HCT116 (cell line): ENCODE results near the gene RAB33B. TPM values are rescaled to one million over a fixed set of nuclear protein-coding genes. Genes with fewer than 3 reads are reported as not detected.

Experiments used
- ATAC-seq: fragments of 200-7000 bp; cut with Tn5 transposase; 2 replicates; pipeline ENCODE4 v1.9.1; 2020; ENCODE audit warnings: mild to moderate bottlenecking, moderate library complexity
- BruUV-seq: library from RNA; stranded (reverse); fragments of 400-500 nt; replicated peaks from 2 replicates; lab custom pipeline; 2021; lab: Mats Ljungman, UMichigan
- CTCF ChIA-PET: fragments of 300-600 bp; sonication (Branson Sonifier 250); formaldehyde crosslinking; loops from one replicate; lab custom pipeline; 2021; ENCODE audit warnings: antibody characterized with exemption; lab: Charles Lee
- POLR2A ChIA-PET: fragments of 300-600, 350-600 bp; sonication (Branson Sonifier 250); formaldehyde crosslinking; loops from one replicate; lab custom pipeline; 2021; ENCODE audit warnings: antibody characterized with exemption; lab: Charles Lee
- RAD21 ChIA-PET, 2 experiments: fragments of 300-600 bp; sonication (Branson Sonifier 250); formaldehyde crosslinking; loops; one replicate each; lab custom pipeline; 2023; ENCODE audit warnings: low total read pairs in 2 of 2; ENCODE audit not compliant: uncharacterized antibody in 2 of 2, unreplicated experiment in 2 of 2, low non-redundant PET in 1 of 2; lab: Charles Lee
- DNase-seq: peaks from one replicate; pipeline ENCODE4 v3.0.0-alpha.2; 2010; ENCODE audit warnings: low read depth, low spot score
- H2AFZ ChIP-seq: fragments of 200-600 bp; shearing (Covaris generic), sonication (generic); 2 replicates; pipeline ENCODE4 v1.6.1; 2017; ENCODE audit warnings: low read depth, mixed run types, mixed read lengths, antibody characterized with exemption, low read length; ENCODE audit not compliant: poor library complexity, severe bottlenecking
- H3K27ac ChIP-seq: 2 replicates; pipeline ENCODE4 v1.5.1; 2012; ENCODE audit warnings: low read depth, low read length
- H3K27me3 ChIP-seq: fragments of 200-600 bp; sonication (generic); 2 replicates; pipeline ENCODE4 v1.6.1; 2016; ENCODE audit warnings: mixed run types, low read length, mixed read lengths; ENCODE audit not compliant: insufficient read depth
- H3K36me3 ChIP-seq, 2 experiments: fragments of 200-500 bp in 1 of 2; fragments of 200-600 bp in 1 of 2; sonication (Bioruptor generic) in 1 of 2; sonication (generic) in 1 of 2; 2 replicates each; pipeline versions ENCODE4 v1.5.1 to v1.6.1; 2014 to 2016; ENCODE audit warnings: low read length in 2 of 2, inconsistent platforms in 1 of 2, mixed read lengths in 1 of 2, mixed run types in 1 of 2; ENCODE audit not compliant: insufficient read depth in 2 of 2, control insufficient read depth in 1 of 2
- H3K4me1 ChIP-seq, 2 experiments: fragments of 200-600 bp in 1 of 2; sonication (generic) in 1 of 2; 2 replicates each; pipeline versions ENCODE4 v1.5.1 to v1.6.1; 2012 to 2017; ENCODE audit warnings: low read length in 2 of 2, inconsistent platforms in 1 of 2, mild to moderate bottlenecking in 1 of 2, mixed read lengths in 1 of 2, mixed run types in 1 of 2, moderate library complexity in 1 of 2; ENCODE audit not compliant: insufficient read depth in 2 of 2, control insufficient read depth in 1 of 2
- H3K4me2 ChIP-seq: fragments of 200-600 bp; sonication (generic); 2 replicates; pipeline ENCODE4 v1.6.1; 2017; ENCODE audit warnings: mixed run types, low read length, mixed read lengths
- H3K4me3 ChIP-seq, 2 experiments: fragments of 200-600 bp in 1 of 2; sonication (generic) in 1 of 2; replicated peaks in 1 of 2; 2 replicates each; pipeline ENCODE4 v1.5.1; 2011 to 2016; ENCODE audit warnings: low read length in 2 of 2, control low read depth in 1 of 2, low read depth in 1 of 2, mild to moderate bottlenecking in 1 of 2, mixed read lengths in 1 of 2, mixed run types in 1 of 2
- H3K79me2 ChIP-seq: fragments of 200-600 bp; sonication (generic); 2 replicates; pipeline ENCODE4 v1.6.1; 2017; ENCODE audit warnings: mild to moderate bottlenecking, mixed run types, low read length, moderate library complexity, mixed read lengths; ENCODE audit not compliant: insufficient read depth
- H3K9ac ChIP-seq: fragments of 200-600 bp; sonication (generic); 2 replicates; pipeline ENCODE4 v1.6.1; 2016; ENCODE audit warnings: low read length, mixed read lengths
- H3K9me2 ChIP-seq: fragments of 200-600 bp; sonication (generic), shearing (Covaris generic); 2 replicates; pipeline ENCODE4 v1.6.1; 2017; ENCODE audit warnings: mixed run types, mild to moderate bottlenecking, moderate library complexity; ENCODE audit not compliant: insufficient read depth
- H3K9me3 ChIP-seq, 2 experiments: fragments of 200-500 bp in 1 of 2; fragments of 200-600 bp in 1 of 2; sonication (Bioruptor generic) in 1 of 2; sonication (generic) in 1 of 2; 2 replicates each; pipeline ENCODE4 v1.6.1; 2014 to 2017; ENCODE audit warnings: low read length in 2 of 2, mixed read lengths in 2 of 2, inconsistent platforms in 1 of 2, low read depth in 1 of 2, mild to moderate bottlenecking in 1 of 2, mixed run types in 1 of 2, moderate library complexity in 1 of 2; ENCODE audit not compliant: control insufficient read depth in 1 of 2, insufficient read depth in 1 of 2
- H4K20me1 ChIP-seq: fragments of 200-600 bp; sonication (generic), shearing (Covaris generic); 2 replicates; pipeline ENCODE4 v1.6.1; 2017; ENCODE audit warnings: mixed run types, mild to moderate bottlenecking, moderate library complexity; ENCODE audit not compliant: insufficient read depth
- EGR1 ChIP-seq: IDR thresholded peaks from 2 replicates; pipeline ENCODE4 v1.6.1; 2012; ENCODE audit warnings: low read depth
- ELF1 ChIP-seq: IDR thresholded peaks from 2 replicates; pipeline ENCODE4 v1.6.1; 2012; ENCODE audit warnings: low read depth, borderline replicate concordance
- EZH2phosphoT487 ChIP-seq: fragments of 200-600 bp; IDR thresholded peaks from 2 replicates; pipeline ENCODE4 v1.6.1; 2018; ENCODE audit warnings: antibody characterized with exemption, borderline replicate concordance
- JUND ChIP-seq: IDR thresholded peaks from 2 replicates; pipeline ENCODE4 v1.6.1; 2012
- POLR2A ChIP-seq: IDR thresholded peaks from 2 replicates; pipeline ENCODE4 v1.7.0; 2011; ENCODE audit warnings: borderline replicate concordance; ENCODE audit not compliant: insufficient read depth, insufficient read length; ENCODE audit errors: extremely low read depth
- POLR2AphosphoS5 ChIP-seq: IDR thresholded peaks from 2 replicates; pipeline ENCODE4 v1.6.1; 2011; ENCODE audit warnings: mild to moderate bottlenecking, low read depth, low read length, moderate library complexity
- RAD21 ChIP-seq: IDR thresholded peaks from 2 replicates; pipeline ENCODE4 v1.6.1; 2012; ENCODE audit warnings: low read depth, mild to moderate bottlenecking
- SIN3A ChIP-seq: IDR thresholded peaks from 2 replicates; pipeline ENCODE4 v1.6.1; 2012; ENCODE audit warnings: low read depth
- SP1 ChIP-seq: IDR thresholded peaks from 2 replicates; pipeline ENCODE4 v1.6.1; 2012; ENCODE audit warnings: low read depth
- SRF ChIP-seq: IDR thresholded peaks from 2 replicates; pipeline ENCODE4 v1.6.1; 2012; ENCODE audit warnings: low read depth
- TCF7L2 ChIP-seq: IDR thresholded peaks from 2 replicates; pipeline ENCODE4 v1.7.0; 2011; ENCODE audit warnings: borderline replicate concordance, inconsistent platforms; ENCODE audit not compliant: insufficient read depth, insufficient read length; ENCODE audit errors: extremely low read depth
- YY1 ChIP-seq: IDR thresholded peaks from 2 replicates; pipeline ENCODE4 v1.6.1; 2011; ENCODE audit warnings: low read length, low read depth, moderate library complexity, mild to moderate bottlenecking; ENCODE audit not compliant: insufficient replicate concordance; ENCODE audit errors: extremely low read depth
- ZFX ChIP-seq: fragments of 450-650 bp; IDR thresholded peaks from 2 replicates; pipeline ENCODE4 v1.6.1; 2017
- intact Hi-C: fragments of 100-400 bp; cut with micrococcal nuclease; formaldehyde crosslinking; loops from 2 replicates; pipeline ENCODE4 v1.10.0; 2022
- total RNA-seq: library from RNA; stranded (reverse); gene quantifications from one replicate; pipeline ENCODE4 v1.2.1, GENCODE V29; 2021; ENCODE audit not compliant: unreplicated experiment
- TF ChIP-seq, protein P1 (sequence below), 3 experiments: fragments of 200-600 bp in 1 of 3; sonication (generic) in 1 of 3; IDR thresholded peaks in 2 of 3; conservative IDR thresholded peaks in 1 of 3; 2 replicates each; pipeline ENCODE4 v1.5.1; 2012 to 2017; ENCODE audit warnings: low read depth in 2 of 3, low read length in 2 of 3, antibody characterized with exemption in 1 of 3, borderline replicate concordance in 1 of 3, control low read depth in 1 of 3, mild to moderate bottlenecking in 1 of 3, mixed read lengths in 1 of 3, mixed run types in 1 of 3, moderate library complexity in 1 of 3; ENCODE audit not compliant: insufficient read depth in 1 of 3
- TF ChIP-seq, protein P2 (sequence below): IDR thresholded peaks from 2 replicates; pipeline ENCODE4 v1.6.1; 2012; ENCODE audit warnings: low read depth

RAB33B gene
- total RNA-seq, 1 experiment from 2014 or later = 5.4 TPM

DNA sequence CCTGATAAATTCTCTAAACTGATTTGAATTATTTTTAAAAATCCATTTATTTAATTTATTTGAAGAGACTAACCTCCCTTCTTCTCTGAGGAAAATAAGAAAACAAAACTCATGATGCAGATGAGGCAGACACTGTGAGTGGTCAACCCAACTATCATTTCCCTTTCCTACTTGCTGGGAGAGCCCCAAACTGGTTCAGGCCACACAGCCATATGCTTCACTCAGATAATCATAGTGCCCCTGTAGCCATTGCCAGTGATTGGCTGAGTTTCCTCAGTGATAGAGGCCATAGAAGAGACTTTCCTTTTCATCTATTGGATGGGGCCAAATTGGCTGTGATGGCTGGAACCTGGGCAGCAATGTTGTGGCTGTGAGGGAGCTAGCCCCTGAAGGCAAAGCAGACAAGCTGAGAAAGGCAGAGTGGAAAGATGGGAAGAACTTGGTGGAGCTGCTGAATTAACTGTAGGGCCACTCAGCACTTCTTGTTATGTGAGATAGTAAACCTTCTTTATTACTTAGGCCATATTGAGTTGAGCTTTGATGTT is 49.8 kb downstream of the RAB33B start:
- H2AFZ ChIP-seq = no peak overlapping the region
- H3K36me3 ChIP-seq = no peaks in the 10 kb centered on the region
- H3K9me3 ChIP-seq = no peaks in the 10 kb centered on the region
- no peak overlapping the region for H3K9ac ChIP-seq
- no peak for ATAC-seq
- no peaks in the 10 kb centered on the region for H3K79me2 ChIP-seq
- H3K9me2 ChIP-seq = no peaks in the 10 kb centered on the region
- intact Hi-C loops = no loop called here
- CTCF ChIA-PET = no interaction called here
- H3K4me3 ChIP-seq = no peak overlapping the region
- DNase-seq = no peak
- RAD21 ChIA-PET = no interaction called here
- no peak overlapping the region for H3K4me2 ChIP-seq
- H4K20me1 ChIP-seq = no peaks in the 10 kb centered on the region
- H3K27me3 ChIP-seq = no peaks in the 10 kb centered on the region
- no peaks in the 10 kb centered on the region for H3K4me1 ChIP-seq
- POLR2A ChIA-PET = interaction anchor here (1.2 kb wide), 1 partner anchor 16 kb away, joined by 3 read pairs; no protein-coding TSS in a partner anchor
- TF ChIP-seq POLR2A (no peak), SRF (no peak), JUND (no peak), SIN3A (no peak), EZH2phosphoT487 (no peak), RAD21 (no peak), ZFX (no peak), SP1 (no peak), ELF1 (no peak), POLR2AphosphoS5 (no peak), YY1 (no peak), EGR1 (no peak), TCF7L2 (no peak)
- TF ChIP-seq, protein P1, sequence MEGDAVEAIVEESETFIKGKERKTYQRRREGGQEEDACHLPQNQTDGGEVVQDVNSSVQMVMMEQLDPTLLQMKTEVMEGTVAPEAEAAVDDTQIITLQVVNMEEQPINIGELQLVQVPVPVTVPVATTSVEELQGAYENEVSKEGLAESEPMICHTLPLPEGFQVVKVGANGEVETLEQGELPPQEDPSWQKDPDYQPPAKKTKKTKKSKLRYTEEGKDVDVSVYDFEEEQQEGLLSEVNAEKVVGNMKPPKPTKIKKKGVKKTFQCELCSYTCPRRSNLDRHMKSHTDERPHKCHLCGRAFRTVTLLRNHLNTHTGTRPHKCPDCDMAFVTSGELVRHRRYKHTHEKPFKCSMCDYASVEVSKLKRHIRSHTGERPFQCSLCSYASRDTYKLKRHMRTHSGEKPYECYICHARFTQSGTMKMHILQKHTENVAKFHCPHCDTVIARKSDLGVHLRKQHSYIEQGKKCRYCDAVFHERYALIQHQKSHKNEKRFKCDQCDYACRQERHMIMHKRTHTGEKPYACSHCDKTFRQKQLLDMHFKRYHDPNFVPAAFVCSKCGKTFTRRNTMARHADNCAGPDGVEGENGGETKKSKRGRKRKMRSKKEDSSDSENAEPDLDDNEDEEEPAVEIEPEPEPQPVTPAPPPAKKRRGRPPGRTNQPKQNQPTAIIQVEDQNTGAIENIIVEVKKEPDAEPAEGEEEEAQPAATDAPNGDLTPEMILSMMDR (IDR thresholded peaks at IDR 0.05 in 2 of 3, conservative IDR thresholded peaks at IDR 0.05 in 1 of 3; ENCODE audit: borderline replicate concordance in 1 of 3, insufficient read depth in 1 of 3, low read depth in 2 of 3, low read length in 2 of 3) = no peak
- TF ChIP-seq, protein P2, sequence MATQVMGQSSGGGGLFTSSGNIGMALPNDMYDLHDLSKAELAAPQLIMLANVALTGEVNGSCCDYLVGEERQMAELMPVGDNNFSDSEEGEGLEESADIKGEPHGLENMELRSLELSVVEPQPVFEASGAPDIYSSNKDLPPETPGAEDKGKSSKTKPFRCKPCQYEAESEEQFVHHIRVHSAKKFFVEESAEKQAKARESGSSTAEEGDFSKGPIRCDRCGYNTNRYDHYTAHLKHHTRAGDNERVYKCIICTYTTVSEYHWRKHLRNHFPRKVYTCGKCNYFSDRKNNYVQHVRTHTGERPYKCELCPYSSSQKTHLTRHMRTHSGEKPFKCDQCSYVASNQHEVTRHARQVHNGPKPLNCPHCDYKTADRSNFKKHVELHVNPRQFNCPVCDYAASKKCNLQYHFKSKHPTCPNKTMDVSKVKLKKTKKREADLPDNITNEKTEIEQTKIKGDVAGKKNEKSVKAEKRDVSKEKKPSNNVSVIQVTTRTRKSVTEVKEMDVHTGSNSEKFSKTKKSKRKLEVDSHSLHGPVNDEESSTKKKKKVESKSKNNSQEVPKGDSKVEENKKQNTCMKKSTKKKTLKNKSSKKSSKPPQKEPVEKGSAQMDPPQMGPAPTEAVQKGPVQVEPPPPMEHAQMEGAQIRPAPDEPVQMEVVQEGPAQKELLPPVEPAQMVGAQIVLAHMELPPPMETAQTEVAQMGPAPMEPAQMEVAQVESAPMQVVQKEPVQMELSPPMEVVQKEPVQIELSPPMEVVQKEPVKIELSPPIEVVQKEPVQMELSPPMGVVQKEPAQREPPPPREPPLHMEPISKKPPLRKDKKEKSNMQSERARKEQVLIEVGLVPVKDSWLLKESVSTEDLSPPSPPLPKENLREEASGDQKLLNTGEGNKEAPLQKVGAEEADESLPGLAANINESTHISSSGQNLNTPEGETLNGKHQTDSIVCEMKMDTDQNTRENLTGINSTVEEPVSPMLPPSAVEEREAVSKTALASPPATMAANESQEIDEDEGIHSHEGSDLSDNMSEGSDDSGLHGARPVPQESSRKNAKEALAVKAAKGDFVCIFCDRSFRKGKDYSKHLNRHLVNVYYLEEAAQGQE = no peak
- no TSS peak for BruUV-seq
- no peak overlapping the region for H3K27ac ChIP-seq
